SW480 (cell line): ENCODE measurements around the gene PAX1.
A peak's percentile ranks its signal among the peaks of the same experiment; 100 is the strongest.

Source experiments
- DNase-seq: peaks from one replicate; pipeline ENCODE4 v3.0.0-alpha.2; 2016; ENCODE audit warnings: low spot score

Gene PAX1

DNA sequence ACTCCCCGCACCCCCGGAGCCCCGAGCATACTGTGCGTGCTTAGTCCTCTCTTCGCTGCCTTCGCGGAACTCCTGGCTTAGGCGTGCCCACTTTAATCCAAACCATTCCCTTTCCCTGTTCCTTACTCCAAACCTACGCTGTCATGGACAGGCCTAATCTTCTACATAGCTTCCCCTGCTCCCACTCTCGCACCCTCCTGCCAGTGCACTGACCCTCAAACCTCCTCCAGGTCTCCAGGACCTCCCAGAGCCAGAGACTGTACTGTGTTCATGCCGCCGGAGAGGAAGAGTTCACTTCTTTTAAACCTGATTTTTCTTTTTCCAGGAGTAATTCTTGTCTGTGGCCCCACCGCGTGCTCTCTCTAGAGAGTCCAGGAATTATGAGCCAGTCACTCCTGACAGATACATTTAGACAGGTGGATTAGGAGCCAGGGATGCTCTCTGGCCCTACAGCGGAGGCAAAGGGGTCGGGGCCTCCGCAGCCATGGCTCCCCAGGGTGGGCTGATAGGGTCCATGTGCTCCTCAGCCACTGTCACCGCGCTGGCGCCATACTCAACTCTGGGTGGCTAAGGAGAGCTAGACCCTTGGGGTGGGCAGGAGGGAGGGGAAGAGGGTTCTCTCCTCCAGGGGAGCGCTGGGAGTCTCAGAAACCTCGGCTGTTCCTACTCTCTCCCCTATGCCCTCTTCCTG is 1.6 kb upstream of the PAX1 start:
- DNase-seq, result no peak

DNA sequence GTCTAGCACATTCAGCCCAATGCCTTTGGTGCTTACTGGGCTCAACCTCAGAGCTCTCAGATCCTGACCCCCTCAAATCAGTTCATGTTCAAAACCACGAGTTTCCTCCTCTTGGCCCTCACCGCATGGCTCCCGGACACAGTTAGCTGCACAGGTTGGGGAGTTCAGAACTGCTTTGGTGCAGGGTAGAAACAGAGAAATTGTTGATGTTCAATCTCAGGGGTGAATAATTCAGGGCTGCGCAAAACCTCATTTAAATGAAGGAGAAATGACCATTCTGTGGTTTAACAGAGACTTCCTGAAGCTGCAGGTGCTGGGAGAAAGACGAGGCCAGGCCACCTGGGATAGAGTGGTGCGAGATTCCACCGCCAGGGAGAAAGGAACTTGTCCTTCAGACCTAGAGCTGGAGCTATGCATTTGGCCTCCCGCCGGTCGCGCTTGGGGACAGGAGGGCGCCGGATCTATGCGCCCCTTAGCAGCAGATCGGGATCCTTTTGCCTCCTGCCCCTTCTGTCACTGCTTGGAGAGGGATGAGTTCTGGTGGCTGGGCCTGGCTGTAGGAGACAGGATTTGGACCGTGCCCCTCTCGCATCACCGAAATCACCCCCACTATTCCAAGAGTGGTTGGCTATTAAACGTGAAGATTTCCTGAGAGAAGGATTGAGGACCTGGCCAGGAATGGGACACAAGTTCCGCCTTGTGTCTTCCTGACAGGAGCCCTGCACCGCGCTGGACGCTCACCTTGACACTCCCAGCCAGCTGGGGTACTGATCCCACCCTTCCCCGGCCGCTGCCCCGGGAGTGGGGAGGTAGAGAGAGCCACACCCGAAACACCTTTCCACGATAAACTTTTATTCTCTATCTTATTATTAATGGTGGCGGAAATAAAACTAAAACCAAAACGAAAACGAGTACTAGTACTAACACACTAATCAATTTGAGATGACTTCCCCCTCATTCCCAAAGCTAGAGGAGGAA is 767 bp upstream of the PAX1 start:
- no peak for DNase-seq

DNA sequence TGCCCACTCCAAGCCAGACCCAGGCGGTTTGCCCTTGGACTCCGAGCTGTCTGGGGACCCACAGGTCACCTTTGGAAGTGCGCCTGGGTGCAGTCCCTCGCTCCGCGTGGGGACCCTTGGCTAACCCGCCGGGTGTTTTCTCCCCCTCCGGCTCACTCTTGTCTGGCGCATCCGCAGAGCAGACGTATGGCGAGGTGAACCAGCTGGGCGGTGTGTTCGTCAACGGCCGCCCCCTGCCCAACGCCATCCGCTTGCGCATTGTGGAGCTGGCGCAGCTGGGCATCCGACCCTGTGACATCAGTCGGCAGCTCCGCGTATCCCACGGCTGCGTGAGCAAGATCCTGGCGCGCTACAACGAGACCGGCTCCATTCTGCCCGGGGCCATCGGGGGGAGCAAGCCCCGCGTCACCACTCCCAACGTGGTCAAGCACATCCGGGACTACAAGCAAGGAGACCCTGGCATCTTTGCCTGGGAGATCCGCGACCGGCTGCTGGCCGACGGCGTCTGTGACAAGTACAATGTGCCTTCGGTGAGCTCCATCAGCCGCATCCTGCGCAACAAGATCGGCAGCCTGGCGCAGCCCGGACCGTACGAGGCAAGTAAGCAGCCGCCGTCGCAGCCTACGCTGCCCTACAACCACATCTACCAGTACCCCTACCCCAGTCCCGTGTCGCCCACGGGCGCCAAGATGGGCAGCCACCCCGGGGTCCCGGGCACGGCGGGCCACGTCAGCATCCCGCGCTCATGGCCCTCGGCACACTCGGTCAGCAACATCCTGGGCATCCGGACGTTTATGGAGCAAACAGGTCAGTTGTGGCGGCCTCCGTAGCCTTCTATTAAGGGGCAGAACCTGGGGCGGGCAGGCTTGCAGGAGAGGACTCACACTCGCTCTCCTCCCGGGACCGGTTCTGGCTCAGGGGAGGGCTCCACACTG is 1.1 kb downstream of the PAX1 start:
- DNase-seq, result no peak

DNA sequence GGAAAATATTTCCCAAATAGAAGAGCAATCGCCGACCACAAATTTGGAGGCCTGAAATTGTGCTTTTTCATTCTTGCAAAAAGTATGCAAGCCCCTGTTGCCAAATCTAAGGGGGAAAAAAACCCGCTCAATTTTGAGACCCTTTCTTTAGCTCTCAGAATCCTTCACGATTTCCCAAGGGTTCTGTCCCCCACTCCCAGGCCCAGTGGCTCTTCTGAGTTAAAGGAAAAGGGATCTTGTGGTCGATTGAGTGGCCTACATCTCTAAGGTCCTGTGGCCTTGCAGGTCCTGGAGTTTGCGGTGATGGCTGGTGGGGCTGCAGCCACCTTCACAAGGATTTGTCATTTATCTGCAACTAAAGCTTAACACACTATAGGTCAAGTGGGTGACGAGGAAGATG is 1.8 kb downstream of the PAX1 start:
- no peak for DNase-seq

DNA sequence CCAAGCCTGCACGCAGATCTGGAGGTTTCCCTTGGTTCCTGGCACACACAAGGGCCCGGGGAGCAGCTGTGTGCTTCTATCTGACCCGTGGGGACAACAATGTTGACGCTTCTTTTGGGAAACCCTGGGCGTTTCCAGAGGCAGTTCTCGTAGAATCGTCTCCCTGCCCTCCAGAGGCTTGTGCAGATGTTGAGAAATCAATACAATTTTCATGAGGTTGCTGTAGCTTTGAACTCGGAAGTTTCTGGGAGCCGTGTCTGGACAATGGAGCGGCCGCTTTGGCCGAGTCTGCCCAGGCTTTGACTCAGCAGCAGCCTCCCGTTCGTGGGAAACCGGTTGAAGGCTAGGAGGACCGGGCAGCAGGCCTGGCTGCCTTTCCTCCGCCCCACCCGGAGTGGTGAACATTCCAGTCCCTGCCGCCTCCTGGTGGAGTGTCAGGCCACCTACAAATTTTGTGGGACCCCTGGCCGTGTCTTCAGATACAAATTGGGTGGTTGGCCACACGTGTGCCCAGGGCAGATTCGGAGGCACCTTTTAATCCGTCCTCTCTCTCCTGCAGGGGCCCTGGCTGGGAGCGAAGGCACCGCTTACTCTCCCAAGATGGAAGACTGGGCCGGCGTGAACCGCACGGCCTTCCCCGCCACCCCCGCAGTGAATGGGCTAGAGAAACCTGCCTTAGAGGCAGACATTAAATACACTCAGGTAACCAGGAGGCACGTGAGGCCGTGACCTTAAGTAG is 2.7 kb downstream of the PAX1 start:
- DNase-seq, result no peak

DNA sequence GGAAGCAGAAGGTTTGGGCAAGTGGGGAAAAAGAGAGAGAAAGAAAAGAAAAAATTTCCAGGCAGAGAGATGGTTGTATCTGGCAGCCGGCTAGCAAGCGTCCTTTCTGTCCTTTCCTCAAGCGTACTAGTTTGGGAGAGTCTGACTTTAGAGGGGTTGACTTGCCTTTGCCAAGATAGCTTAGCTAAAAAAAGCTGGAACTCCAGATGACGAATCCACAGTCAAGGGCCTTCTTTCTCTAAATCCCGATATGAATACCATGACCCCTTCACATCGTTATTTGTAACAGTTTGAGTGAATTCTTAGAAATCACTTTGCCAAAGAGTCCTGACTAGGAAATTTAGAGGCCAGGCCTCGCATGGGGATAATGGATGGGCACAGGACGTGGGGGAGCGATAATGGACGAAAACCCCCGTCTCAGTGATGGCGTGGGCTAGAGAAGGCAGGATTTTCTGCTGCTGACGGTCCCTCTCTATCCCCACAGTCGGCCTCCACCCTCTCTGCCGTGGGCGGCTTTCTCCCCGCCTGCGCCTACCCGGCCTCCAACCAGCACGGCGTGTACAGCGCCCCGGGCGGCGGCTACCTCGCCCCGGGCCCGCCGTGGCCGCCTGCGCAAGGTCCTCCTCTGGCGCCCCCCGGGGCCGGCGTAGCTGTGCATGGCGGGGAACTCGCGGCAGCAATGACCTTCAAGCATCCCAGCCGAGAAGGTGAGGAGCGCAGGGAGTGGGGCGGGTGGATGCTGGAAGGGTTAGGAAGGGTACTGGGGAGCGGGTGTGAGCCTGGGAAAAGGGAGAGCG is 3.5 kb downstream of the PAX1 start:
- DNase-seq, result no peak

DNA sequence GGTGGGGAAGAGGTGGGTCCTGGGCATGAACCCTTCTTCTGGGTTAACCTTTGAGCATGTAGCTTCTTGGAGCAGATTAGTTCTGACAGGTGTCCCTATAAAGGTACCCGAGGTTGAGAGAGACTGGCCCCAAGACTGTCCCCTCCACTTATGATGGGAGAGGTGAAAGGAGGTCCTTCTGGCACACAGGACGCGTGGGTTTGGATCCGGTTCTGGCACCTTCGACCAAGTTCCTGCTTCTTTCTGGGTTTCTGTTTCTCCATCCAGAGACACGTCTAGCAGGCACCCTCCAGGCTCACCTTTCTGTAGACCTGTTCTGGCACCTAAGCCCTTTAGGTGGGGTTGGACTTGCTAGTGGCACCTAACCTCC is 4.1 kb downstream of the PAX1 start:
- DNase-seq, result no peak

DNA sequence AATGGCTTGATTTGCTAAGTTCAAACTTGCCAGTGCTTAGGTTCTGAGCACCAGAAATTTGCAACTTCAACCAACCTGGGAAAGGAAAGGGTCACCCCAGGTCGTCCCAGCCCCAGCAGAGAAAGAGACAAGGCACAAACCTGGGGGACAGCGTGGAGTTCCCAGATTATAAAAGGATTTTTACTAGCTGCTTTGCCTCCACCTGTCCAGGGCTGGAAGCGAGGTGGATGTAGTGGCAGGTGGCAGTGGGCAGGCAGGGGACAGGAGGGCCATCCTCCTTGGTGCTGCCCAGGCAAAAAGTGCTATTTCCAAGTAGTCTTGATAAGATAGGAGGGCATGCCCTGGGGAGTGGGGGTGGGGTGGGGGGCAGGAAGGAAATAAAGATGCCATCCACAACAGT is 4.9 kb downstream of the PAX1 start:
- no peak for DNase-seq

DNA sequence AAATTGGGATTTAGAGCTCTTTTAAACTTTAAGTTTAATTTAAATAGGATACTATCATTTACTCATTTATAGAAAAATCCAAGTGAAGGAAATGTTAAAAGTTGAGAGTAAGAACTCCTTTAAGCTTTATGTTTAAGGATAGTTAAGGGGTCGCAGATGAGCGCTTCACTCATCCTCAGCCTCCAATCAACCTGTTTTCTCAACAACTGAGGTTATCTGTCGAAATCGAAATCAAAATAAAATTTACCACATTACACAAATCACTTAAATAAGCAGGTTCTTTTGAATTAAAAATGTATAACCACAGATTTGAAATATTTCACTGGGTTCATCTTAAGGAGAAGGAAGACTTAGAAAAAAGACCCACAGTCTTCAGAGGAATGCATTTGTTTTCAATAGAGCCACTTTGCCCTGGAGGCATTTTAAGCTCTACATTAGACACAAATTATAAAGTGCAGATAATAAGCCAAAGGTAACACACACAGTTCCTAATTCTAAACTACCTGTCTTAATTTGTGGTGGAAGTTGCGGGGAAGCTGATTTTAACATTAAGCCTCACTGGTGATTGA is 5.5 kb downstream of the PAX1 start:
- DNase-seq, result no peak

DNA sequence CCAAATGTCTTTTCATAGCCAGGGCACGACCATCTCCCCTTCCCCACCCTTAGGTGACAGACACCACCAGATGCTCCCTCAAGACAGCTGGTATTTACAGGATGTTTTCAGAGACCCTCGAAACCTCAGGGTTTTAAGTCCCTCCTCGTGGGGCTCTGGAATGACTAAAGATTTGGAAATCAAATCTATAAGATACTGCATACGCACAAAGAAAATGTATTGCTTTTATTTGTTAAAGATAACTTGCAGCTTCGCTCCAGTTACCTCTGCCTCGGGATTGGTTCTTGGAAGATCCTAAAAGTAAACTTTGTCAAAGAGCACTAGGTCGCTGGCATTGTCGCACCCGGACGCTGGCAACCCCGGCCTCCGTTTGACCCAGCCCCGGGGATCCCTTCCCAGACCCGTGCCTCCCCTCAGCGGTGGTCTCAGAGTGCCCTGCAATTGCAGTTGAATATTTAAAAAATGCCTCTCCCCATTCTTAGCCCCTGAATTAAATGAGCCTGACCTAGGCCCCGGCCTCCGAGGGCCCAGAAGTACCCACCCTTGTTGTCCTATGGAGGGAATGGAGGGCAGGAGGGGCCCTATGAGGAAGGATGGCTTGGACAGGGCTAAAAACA is 7.1 kb downstream of the PAX1 start:
- DNase-seq, result no peak

DNA sequence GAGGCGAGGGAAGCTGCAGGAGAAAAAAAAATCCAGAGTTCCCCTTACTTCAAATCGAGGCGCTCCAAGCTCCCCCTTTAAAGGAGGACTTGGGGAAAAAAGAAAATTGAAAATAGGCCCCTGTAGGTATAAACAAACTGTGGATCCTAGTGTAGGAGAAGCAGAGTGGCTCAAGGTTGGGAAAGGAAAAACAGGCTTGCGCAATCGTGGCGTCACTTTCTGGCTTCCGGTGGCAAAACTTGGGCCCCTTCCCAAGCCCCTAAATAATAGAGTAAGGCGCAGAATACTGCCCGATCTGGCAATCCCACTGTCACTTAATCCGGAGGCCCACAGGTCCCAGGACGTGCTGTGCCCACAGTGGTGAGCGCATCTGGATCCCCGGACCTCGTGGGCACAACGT is 8.0 kb downstream of the PAX1 start:
- DNase-seq, result no peak

DNA sequence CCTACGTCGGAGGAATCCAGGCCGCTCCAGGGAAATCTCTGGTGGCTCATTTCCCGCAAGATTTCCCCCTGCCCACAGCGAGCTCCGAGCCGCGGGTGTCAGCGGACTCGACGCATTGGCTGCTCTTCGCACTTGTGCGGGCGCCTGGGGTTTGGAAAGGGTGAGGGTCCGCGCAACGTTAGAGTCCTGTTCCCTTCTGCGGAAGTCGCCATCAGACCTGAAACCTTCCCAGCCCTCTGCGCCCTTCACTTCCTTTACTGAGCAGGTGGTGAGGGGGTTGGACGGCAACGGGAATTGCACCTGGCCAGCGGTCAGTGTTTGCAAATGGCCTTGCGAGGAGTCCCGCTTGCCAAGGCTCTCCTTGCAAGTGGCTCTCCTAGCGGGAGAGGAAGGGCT is 8.4 kb downstream of the PAX1 start:
- no peak for DNase-seq

DNA sequence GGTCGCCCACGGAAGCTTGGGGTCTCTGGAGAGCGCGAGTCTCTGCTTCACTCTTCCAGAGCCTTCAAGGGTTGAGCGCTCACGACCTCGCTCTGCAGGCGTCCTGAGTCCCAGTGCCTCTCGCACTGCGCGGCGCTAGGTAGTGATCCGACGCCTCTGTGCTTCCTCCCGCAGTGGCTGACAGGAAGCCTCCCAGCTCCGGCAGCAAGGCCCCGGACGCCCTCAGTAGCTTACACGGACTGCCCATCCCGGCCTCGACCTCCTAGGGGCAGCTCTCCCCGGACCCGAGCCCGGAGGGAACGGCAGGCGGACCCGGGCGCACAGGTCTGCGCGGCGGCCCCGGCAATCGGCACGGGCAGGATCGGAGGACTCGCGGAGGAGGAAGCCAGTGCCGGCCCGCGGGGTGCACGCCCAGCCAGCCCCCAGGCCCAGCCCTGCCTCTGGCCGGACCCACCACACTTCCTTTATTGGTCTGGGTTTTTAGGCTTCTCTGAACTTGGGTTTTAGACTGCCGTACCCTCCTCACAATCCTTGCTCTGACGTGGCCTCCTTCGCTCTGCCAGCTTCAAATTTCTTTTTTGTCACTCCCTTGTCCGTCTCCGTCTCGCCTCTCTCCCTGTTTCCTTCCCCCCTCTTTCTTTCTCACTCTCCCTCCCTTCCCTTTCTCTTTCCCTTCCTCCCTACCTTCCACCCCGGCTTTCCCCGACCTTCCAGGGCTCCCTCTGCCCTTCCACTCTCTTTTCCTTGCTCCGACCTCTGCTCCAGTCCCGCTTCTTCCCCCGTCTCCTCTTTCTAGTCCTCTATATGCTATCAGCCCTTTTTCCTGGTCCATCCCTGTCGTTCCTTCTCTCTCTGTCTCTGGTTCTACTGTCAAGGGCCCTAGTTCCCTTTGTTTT is 9.1 kb downstream of the PAX1 start:
- DNase-seq, result no peak

DNA sequence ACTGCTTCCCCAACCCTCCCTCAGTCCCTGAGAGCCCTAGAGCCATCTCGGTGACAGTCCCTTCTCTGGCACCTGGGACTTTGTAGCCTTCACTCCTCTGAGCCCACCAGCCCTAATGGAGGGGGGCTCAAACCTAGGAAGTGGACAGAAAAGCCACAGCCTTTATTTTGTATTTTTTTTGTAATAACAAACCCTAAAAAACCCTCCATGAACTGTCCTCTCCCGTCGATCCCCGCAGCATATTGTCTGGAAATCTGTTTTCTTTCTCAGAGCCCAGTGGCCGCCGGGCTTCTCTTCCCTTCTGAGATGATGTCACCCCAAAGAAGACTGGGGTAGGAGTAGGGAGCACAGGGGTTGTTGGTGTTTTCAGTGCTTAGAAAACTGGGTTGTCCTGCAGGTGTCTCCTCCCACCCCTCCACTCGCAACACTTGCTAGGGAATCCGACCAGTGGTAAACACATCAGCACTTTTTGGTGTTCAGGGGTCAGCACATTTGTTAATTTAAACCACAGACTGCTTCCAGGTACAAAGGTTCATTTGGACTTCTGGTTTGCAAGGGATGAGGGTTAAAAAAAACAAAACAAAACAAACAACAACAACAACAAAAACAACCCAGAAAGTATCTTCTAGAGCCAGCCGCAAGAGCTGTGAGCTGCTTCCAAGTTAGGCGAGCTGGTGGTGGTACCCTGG is 9.9 kb downstream of the PAX1 start:
- DNase-seq, result no peak

DNA sequence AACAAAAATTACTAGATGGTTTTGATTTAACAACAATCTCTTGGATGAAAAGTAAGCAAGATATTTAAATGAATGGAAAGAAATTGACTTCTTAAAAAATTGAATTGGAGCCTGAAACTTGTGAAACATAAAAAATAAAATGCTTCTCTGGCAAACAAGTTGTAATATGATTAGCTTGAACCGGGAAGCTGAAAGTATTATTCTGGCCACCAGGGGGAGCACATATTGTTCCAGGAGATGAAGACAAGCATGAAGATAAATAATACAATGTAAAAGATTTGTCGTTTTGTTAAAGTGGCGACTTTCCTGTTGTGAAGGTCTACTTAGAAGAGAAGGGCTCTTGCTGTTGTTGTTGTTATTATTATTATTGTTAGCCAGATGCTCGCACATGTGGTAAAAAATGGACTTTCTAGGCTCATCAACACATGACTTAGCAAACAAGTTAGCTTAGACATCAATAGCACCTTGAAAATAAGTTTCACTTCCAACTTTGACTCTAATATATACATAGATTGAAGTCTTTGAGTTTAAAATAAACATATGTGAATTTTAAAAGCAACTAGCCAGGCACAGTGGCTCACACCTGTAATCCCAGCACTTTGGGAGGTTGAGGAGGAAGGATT is 14.2 kb downstream of the PAX1 start:
- peak; percentile 72 for DNase-seq

DNA sequence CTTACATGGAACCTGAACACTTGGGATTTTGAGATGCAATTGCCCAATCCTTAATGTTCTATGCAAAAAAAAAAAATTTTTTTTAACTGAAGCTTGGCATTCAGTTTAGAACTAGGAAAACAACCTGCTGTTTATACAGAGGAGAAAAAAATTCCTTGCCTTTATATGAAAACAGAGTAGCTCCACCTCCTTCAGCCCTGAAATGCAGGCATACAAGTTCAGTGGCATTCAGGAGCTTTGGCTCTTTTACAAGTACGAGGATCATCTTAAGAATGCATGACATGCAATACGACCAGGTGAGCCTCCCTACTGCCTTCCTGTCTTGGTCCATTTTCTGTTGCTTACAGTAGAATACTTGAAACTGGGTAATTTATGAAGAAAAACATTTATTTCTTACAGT is 20.4 kb downstream of the PAX1 start:
- no peak for DNase-seq

DNA sequence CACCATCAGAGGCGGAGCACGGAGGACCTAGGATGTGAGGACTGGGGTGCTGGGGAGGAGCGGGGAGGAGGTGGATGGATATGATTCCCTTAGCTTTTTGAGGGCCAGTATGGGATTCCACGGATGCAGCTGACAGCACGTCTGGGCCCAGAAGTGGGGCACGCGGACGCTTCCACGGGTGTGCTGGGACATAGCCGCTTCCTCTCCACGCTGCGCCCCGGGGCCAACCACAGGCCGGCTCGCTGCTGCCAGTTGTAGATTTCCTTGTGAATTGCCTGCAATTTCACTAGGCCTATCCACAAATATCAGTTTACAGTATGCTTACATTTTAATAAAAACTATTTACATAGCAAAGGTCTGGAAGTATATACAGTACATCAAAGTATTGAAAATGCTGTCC is 23.9 kb downstream of the PAX1 start:
- DNase-seq, result no peak

DNA sequence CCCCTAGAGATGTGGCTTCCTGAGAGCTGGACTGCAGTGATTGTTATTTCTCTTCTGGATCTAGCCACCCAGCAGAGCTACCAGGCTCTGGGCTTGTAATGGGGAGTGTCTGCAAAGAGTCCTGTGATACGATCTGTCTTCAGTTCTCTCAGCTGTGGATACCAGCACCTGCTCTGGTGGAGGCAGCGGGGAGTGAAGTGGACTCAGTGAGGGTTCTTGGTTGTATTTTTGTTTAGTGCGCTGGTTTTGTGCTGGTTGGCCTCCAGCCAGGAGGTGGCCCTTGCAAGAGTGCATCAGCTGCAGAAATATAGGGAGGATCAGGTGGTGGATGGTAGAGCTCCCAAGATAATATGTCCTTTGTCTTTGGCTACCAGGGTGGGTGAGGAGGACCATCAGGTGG is 33.7 kb downstream of the PAX1 start:
- no peak for DNase-seq
